ENCODE measurements around the gene SMIM41.

SMIM41 gene

DNA sequence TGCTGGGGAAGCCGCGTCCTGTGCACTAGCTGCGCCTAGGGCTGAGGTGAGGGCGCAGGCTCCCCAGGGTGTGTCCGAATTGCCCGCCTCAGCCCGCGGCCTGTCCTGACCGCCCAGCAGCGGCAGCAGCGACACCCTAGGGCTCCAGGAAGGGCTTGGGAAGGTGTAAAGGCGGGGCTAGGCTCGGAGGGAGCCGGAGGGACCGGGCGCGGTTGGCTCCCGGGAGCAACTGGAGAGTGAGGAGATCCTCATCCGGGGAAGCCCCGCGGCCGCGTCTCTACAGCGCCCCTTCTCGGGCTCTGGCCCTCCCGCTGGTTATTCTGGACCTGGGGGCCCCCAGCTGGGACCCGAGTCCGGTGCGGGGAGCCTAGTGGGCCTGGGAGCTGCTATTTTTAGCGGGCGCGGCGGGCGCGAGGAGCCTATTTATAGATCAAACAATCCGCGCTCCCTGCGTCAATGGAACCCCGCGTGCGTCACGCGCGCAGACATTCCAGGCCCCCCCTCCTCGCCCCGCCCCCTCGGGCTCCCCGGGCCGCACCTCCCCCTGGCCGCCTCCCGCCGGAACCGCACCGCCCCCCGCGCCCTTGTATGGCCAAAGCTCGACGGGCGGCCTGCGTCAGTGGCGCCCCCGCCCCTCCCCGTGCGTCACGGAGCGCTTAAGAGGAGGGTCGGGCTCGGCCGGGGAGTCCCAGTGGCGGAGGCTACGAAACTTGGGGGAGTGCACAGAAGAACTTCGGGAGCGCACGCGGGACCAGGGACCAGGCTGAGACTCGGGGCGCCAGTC lies 28.6 kb upstream of the SMIM41 start, which contains the start of gene NR4A1:
TSS of gene NR4A1 (plus strand) at position 685 of the 784 bp plus-strand sequence. CDS start 2,887 bp downstream, outside the sequence.
- DNase-seq: no peak

DNA sequence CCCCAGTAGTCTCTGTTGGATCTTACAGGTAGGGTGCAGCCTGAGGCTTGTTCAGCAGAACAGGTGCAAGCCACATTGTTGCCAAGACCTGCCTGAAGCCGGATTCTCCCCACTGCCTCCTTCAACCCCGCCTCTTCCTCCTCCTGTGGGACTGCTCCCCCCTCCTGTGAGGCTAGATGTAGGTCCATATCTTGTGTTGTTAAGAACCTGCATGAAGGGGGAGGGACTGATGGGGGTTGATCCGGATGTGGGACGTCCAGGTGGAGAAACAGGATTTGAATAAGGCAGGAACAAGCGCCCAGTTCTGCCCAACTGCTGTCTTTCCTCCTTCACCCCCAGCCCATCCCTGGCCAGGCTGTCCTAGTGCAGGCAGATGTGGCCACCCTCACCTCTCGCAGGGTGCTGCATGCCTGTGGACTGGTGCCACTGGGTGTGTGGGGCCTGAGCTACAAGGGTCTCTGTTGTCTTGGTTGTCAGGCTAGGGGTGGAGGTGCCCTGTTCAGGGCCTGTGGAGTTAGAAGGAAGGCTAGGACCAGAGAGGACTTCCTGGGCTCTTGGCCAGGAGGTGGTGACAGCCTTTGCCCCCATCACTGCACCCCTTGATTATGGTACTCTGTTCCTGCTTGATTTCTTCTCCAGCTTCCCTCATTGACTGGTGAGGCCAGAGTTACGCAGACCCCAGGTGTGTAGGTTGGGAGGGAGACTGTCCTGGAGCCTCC lies 26.9 kb upstream of the SMIM41 start:
- no peak for DNase-seq

DNA sequence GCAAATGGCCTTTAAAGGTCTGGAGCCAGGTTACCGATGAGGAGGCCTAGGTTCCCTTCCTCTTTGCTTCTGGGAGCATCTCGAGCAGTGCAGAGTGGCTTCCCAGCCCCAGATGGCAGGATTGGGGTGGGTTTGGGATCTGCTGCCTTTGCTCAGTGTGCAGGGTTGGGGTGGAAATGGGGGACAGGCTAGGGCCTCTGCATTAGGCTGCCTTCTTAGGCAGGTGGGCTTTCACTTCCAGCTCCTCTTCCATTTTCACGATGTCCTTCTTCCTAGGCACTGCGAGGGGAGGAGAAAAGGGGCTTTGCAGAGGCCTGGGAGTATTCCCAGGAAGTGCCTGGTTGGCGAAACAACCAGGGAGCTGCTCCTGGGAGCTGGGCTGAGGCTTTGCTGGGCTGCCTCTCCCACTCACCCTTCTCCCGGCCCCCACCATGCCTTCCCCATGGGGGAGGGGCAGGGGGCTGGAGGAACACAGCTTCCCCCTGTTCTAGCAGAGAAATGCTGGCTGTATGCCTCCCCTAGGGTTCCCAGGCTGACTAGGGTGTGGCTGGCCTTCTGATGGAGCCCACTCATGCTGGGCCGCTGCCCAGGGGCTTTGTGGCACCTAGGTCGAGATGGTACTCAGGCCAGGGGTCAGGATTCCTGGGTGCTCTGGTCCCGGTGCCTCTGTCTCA lies 25.8 kb upstream of the SMIM41 start:
- DNase-seq: no peak

DNA sequence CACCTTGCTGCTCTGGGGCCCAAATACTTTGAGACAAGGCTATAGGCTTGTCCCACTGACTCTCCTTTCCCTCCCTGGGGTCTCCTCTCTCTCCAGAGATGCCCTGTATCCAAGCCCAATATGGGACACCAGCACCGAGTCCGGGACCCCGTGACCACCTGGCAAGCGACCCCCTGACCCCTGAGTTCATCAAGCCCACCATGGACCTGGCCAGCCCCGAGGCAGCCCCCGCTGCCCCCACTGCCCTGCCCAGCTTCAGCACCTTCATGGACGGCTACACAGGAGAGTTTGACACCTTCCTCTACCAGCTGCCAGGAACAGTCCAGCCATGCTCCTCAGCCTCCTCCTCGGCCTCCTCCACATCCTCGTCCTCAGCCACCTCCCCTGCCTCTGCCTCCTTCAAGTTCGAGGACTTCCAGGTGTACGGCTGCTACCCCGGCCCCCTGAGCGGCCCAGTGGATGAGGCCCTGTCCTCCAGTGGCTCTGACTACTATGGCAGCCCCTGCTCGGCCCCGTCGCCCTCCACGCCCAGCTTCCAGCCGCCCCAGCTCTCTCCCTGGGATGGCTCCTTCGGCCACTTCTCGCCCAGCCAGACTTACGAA lies 25.2 kb upstream of the SMIM41 start:
- no peak for DNase-seq

DNA sequence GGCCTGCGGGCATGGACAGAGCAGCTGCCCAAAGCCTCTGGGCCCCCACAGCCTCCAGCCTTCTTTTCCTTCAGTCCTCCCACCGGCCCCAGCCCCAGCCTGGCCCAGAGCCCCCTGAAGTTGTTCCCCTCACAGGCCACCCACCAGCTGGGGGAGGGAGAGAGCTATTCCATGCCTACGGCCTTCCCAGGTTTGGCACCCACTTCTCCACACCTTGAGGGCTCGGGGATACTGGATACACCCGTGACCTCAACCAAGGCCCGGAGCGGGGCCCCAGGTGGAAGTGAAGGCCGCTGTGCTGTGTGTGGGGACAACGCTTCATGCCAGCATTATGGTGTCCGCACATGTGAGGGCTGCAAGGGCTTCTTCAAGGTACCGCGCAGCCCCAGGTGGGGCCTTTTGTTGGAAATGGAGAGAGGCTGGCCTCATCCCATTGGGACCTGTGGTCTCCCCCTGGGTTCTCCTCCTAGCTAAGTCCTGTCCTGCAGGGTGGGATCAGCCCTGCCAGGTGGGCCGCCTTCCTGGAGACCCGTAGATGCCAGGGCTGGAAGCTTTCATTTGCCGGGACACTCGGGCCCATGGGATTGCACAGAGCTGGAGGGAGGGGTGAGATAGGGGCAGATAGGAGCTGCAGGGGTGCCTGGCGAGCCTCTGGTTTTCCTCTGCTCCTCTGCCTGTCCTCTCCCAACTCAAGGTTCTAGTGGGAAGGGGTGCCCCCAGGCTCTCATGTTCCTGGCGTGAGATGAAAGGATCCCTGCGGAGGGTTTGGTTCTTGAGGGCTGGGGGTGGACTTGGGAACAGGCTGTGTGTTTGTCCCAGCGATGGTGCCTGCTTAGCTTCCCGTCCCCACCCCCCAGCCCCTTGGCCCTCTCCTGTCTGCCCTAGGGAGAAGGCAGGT lies 24.4 kb upstream of the SMIM41 start:
- no peak for DNase-seq

DNA sequence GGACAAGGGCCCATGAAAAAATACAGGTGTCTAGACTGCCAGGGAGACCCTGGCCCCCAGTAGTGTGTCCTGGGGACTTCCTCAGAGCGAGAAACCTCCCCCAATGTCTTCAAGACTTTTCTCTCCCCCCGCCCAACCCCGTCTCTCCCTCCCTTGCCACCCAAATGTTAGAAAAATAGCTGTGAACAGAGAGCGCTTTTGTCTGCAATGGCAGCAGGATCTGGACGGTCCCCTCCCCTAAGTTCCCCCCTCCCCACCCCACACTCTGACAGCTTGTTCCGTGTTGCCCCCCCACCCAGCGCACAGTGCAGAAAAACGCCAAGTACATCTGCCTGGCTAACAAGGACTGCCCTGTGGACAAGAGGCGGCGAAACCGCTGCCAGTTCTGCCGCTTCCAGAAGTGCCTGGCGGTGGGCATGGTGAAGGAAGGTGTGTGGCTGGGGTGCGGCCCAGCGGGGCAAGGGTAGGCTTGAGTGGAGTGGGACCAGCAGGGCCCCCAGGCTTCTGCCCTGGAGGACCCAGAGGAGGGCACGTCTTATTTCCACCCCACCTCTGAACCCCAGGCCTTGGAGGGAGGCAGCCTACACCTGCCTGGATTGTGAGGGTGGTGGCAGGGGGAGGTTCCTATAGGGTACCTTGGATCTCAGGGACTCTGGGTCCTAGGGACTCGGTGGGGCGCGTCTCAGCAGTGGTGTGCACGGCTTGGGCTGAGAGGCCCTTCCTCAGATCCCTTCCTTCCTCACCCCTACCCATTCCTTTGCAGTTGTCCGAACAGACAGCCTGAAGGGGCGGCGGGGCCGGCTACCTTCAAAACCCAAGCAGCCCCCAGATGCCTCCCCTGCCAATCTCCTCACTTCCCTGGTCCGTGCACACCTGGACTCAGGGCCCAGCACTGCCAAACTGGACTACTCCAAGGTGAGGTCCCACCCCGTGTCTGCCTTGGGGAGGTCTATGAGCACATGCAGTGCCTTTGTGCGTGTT lies 23.5 kb upstream of the SMIM41 start:
- DNase-seq: no peak

DNA sequence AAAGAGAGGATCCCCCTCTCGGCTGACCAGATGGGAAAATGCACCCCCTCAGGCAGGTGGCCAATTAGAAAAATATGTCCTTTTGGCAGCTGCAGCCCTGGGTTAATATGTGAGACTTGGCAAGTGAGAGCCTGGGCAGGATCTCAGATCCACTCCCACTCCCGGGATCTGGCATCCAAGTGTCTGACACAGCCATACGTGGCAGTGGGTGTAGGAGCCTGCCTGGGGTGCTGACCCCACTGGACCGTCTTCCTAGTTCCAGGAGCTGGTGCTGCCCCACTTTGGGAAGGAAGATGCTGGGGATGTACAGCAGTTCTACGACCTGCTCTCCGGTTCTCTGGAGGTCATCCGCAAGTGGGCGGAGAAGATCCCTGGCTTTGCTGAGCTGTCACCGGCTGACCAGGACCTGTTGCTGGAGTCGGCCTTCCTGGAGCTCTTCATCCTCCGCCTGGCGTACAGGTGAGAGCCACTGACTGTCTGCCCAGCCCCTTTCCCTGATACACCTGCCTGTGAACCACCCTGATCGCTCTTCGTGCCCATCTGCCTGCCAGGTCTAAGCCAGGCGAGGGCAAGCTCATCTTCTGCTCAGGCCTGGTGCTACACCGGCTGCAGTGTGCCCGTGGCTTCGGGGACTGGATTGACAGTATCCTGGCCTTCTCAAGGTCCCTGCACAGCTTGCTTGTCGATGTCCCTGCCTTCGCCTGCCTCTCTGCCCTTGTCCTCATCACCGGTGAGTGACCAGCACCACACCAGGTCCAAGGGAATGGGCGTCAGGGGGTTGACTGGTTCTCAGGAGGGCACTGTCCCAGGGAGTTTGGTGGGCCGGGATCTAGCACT lies 22.5 kb upstream of the SMIM41 start:
- DNase-seq: no peak

DNA sequence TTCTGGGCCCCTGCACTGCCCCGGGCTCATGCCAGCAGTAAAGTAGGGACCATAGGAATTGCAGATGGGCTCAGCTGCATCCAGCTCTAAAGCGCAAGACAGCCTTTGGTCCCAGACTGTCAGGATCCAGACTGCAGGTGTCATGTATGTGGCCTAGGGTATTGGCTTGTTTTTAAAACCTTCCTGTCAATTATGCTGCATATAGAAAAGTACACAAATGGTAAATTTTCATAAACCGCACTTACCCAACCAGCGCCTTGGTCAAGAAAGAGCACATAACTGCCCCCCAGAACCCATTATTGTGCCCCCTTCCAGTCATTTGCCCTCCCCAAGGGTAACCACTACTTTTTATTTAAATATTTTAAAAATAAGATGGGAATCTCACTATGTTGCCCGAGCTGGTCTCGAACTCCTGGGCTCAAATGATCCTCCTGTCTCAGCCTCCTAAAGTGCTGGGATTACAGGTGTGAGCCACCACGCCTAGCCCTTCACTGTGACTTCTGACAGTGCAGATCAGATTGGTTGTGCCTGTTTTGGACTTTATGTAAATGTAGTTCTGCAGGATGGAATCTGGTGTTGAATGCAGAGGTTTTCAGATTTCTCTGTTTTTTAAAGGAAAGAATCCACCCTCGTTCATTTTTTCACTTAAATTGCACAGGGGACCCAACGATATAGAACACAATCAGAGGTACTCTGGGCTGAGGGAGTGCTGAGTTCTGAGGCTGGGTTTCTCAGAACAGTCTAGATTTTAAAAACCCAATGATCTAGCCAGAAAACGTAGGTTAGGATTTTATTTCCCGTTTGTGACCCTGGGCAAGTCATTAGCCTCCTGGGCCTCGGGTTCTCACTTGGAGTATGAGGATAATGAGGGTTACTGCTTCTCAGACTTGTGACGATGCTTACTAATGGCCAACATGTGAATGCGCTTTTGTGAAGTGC lies 21.6 kb upstream of the SMIM41 start:
- DNase-seq: no peak

DNA sequence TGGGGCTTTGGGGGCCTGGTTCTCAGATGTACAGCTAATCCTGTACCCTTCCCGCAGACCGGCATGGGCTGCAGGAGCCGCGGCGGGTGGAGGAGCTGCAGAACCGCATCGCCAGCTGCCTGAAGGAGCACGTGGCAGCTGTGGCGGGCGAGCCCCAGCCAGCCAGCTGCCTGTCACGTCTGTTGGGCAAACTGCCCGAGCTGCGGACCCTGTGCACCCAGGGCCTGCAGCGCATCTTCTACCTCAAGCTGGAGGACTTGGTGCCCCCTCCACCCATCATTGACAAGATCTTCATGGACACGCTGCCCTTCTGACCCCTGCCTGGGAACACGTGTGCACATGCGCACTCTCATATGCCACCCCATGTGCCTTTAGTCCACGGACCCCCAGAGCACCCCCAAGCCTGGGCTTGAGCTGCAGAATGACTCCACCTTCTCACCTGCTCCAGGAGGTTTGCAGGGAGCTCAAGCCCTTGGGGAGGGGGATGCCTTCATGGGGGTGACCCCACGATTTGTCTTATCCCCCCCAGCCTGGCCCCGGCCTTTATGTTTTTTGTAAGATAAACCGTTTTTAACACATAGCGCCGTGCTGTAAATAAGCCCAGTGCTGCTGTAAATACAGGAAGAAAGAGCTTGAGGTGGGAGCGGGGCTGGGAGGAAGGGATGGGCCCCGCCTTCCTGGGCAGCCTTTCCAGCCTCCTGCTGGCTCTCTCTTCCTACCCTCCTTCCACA lies 20.7 kb upstream of the SMIM41 start:
- DNase-seq: no peak

DNA sequence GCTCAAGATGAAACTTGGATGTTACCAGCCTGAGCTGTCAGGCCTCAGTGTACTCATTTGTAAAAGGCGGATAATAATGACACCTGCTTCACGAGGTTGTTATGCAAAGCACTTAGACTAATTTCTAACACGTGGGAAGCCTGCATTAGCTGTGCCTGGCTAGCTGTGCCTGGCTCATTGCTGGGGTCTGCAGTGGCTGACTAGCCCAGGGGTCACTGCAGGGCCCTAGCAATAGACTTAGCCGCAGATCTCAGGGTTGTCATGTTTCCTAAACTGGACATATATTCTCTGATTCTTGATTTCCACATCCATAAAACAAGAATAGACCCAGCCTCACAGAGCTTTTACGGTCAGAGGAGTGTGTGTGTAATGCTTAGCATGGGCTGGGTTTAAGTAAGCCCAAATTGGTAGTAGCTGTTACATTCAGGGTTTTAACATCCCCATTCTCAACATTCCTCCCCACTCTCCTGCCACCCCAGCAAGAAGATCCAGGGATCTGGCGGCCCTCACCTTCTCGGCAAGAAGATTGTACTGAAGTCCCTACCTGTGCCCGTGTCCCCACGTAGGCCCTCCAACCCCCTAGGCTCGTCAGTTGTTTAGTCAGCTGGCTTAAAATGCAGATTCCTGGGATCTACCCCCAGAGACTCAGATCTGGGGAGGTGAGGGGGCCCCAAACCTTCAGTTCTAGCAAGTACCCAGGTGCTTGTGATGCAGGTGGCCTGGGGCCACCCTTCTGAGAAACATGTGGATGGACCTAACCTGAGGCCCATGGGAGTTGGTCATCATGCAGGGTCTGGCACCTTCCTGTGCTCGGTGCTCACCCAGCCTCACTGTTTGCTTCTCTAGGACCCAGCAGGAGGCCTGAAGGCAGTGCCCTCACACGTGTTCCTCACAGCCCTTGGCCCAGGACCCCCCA lies 19.7 kb upstream of the SMIM41 start:
- no peak for DNase-seq

DNA sequence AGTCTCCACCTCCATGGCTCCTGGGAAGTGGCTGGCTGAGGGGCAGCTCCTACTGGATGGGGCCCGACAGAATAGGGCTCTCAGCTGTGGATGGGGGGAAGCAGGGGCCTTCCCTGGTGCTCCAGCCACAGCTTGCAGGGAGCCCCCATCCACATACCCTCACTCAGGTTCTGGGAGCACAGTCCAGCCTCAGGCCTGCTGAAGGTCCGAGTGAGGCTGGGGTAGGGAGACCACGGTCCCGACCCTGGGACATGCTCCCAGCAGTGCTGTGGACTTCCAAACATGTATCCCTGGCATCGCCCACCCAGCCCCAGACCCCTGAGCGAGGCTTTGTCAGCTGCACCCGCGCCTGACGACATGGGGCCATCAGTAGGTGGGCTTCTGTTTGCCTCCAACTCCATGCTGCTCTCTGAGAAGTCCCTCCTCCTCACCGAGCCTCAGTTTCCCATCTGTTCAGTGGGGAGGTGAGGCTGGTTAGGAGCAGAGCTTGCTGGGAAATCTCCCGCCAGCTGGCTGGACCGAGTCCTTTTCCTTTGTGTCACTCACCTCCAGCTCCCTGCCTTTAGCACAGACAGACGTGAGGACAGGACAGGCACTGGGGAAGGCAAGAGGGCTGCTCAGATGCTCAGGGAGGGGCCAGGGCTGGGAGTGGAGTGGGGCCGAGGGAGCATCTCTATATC lies 18.9 kb upstream of the SMIM41 start:
- DNase-seq: no peak

DNA sequence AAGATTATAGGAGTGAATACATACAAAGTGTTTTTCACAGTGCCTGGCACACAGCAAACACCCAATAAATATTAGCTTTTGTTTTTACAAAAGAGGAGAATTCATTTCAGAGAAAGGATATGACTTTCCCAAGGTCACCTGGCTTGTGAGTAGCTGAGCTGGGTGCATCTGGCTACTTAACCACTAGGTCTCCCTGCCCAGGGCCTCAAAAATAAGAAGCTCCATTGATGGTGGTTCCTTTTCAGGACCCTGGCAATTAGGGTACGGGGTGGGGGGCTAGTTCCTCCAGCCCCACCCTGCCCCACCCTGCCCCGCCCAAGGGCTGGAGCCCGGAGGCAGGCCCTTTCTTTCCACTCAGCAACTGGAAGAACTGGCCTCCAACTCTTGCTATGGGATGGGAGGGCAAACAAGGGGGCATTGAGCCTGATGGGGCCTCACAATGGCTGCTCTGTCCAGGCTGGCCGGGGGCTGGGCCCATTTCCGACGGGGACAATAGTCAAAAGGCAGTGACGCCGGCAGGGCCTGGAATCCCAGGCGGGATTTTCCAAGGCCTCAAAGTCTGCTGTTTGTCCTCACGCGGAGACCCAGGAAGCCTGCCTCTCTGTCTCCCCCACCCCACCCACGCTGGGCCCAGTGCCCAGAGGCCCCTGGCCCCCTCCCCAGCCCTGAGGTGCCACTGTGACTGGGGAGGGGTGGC lies 17.9 kb upstream of the SMIM41 start:
- no peak for DNase-seq

DNA sequence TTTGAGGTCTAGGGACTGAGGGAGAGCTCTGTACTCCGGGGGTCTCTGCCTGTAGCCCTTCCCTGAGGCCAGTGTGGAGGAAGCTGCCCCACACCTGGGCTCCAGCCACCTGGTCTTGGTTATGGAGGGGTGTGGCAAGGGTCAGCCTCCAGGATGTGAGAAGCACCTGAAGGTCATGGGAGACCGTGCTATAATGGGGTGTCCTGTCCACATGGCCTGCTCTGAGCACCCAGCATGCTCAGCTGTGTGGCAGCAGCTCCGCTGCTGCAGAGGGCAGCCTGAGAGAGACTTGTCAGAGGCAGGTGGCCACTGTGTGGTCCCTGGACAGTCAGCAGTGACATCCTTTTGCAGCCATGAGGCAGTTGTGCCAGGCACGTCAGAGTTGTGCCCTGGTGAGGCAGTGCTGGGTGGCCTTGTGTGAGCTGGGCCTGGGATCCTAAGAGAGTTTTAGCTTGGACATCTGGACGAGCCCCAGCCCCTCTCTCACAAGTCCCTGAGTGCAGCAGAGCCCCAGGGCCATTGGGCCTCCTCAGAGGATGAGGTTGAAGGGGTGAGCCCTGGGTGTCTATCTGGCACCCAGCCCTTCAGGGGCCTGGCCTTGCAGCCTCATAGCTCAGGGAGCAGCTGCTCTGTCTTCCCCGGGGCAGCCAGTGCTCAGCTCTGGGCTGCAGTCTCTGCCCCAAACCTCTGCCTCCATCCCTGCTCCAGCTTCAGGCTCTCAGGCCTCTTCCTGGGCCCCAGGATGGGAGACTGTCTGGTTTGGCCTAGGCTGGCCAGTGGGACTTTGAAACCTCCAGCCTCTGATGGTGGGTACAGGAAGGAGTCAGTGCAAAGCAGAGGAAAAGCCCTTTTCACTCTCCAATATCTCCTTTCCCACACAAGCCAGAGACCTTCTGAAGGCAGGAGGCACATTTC lies 17.1 kb upstream of the SMIM41 start:
- DNase-seq: no peak

DNA sequence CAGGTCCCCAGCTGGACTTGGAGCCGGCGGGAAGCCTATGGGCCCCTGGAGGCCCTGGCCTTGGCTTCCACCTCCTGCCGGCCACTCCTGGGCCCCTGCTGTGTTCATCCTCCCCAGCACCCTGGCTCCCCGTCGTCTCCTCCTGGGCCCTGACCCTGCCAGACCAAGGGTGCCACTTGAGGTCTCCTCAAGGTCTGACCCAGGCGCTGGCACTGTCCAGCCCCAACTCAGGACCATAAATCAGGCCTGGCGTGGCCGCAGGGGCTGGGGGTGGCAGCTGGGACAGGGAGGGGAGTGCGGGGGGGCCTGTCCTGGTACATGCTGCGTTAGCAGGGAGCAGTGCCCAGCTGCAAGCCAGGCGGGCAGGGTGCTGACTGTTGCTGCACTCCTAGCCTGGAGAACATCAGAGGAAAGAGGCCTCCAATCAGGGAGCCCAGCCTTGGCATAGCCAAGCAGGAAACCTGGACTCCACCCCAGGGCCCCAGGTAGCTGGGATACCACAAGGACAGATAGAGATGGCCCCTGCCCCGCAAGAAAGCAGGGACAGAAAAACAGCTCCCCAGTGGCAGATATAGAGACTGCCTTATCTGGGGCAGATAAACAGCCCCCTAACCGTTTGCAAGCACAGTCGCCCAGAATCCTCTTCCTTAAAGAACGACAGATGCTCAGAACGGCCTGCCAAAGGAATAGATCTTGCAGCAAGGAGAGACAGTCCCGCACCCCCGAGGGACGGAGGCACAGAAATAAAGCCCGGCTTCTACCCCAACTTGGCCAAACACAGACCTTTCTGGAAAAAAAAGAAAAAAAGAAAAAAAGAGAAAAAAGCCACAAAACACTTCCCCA lies 16.2 kb upstream of the SMIM41 start:
- DNase-seq: no peak

All from NK-92 treated with Interleukin-12 subunit alpha and Interleukin-12 subunit beta, amount 100 ng/mL, for 24 hours (cell line).